Measurements from ENCODE around the gene MSL3.

MSL3 gene

GRCh38 chrX:11733614-11734013, 24.4 kb upstream of the MSL3 start:
- TF ChIP-seq CTCF (IDR thresholded peaks at IDR 0.05; ENCODE audit: insufficient read depth, low read depth, low read length, missing control alignments), result no peak
- H3K4me3 ChIP-seq (ENCODE audit: low read depth, low read length), result peak overlapping the region; percentile 7; the same call in 1 of the 2 replicates
- DNase-seq (ENCODE audit: low read depth), result peak; percentile 61

GRCh38 chrX:11739776-11740175, 18.3 kb upstream of the MSL3 start:
- no peak overlapping the region for H3K4me3 ChIP-seq (ENCODE audit: low read depth, low read length)
- DNase-seq (ENCODE audit: low read depth), result peak; percentile 76
- no peak for TF ChIP-seq CTCF (IDR thresholded peaks at IDR 0.05; ENCODE audit: insufficient read depth, low read depth, low read length, missing control alignments)

- DNase-seq (ENCODE audit: low read depth), result peak; percentile 37
Observed at GRCh38 chrX:11740794-11741193, 17.2 kb upstream of the MSL3 start.

GRCh38 chrX:11741574-11741973, 16.5 kb upstream of the MSL3 start:
- no peak for DNase-seq (ENCODE audit: low read depth)
- no peak overlapping the region for H3K4me3 ChIP-seq (ENCODE audit: low read depth, low read length)
- TF ChIP-seq CTCF (IDR thresholded peaks at IDR 0.05; ENCODE audit: insufficient read depth, low read depth, low read length, missing control alignments), result no peak

More at GRCh38 chrX:11740794-11741193, 17.2 kb upstream of the MSL3 start:
- TF ChIP-seq CTCF (IDR thresholded peaks at IDR 0.05; ENCODE audit: insufficient read depth, low read depth, low read length, missing control alignments), result no peak
- H3K4me3 ChIP-seq (ENCODE audit: low read depth, low read length), result no peak overlapping the region

DNA sequence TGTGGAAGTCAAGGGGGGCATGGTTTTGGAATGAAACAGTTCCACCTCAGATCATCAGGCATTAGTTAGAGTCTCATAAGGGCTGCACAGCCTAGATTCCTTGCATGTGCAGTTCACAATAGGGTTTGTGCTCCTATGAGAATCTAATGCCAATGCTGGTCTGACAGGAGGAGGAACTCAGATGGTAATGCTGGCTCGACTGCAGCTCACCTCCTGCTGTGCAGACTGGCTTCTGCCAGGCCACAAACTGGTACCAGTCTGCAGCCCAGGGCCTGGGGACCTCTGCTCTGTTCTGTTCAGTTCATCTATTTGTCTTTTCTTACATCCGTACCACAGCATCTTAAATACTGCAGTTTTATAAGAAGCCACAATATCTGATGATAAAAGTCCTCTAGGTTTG, 12.2 kb upstream of the MSL3 start:
- no peak for DNase-seq (ENCODE audit: low read depth)
- H3K4me3 ChIP-seq (ENCODE audit: low read depth, low read length), result no peak overlapping the region

GRCh38 chrX:11750046-11750445, 8.0 kb upstream of the MSL3 start:
- no peak for TF ChIP-seq CTCF (IDR thresholded peaks at IDR 0.05; ENCODE audit: insufficient read depth, low read depth, low read length, missing control alignments)
- no peak for DNase-seq (ENCODE audit: low read depth)
- H3K4me3 ChIP-seq (ENCODE audit: low read depth, low read length), result no peak overlapping the region

More for the DNA sequence above, 12.2 kb upstream of the MSL3 start:
- no peak for TF ChIP-seq CTCF (IDR thresholded peaks at IDR 0.05; ENCODE audit: insufficient read depth, low read depth, low read length, missing control alignments)

GRCh38 chrX:11750694-11751093, 7.3 kb upstream of the MSL3 start:
- no peak for TF ChIP-seq CTCF (IDR thresholded peaks at IDR 0.05; ENCODE audit: insufficient read depth, low read depth, low read length, missing control alignments)
- H3K4me3 ChIP-seq (ENCODE audit: low read depth, low read length), result no peak overlapping the region
- DNase-seq (ENCODE audit: low read depth), result no peak
